ENCODE measurements around the gene IRS2.

GRCh38 chr13:109795011-109795410, 8.6 kb upstream of the IRS2 start:
- TF ChIP-seq EZH2 (IDR thresholded peaks at IDR 0.05; ENCODE audit: insufficient read depth, poor library complexity, severe bottlenecking) (no peak), EZH2phosphoT487 (IDR thresholded peaks at IDR 0.05; ENCODE audit: insufficient read depth, low read depth) (no peak)
